HG03159 (cell line): ENCODE results near the gene BAIAP2.

Experiments used
- ATAC-seq: cut with Tn5 transposase; IDR thresholded peaks from one replicate; pipeline ENCODE4 v1.9.1; 2021; ENCODE audit warnings: mild to moderate bottlenecking, moderate library complexity; ENCODE audit not compliant: unreplicated experiment

BAIAP2 gene

GRCh38 chr17:81036197-81036941 lies 1.4 kb downstream of the BAIAP2 start:
- no peak for ATAC-seq

DNA sequence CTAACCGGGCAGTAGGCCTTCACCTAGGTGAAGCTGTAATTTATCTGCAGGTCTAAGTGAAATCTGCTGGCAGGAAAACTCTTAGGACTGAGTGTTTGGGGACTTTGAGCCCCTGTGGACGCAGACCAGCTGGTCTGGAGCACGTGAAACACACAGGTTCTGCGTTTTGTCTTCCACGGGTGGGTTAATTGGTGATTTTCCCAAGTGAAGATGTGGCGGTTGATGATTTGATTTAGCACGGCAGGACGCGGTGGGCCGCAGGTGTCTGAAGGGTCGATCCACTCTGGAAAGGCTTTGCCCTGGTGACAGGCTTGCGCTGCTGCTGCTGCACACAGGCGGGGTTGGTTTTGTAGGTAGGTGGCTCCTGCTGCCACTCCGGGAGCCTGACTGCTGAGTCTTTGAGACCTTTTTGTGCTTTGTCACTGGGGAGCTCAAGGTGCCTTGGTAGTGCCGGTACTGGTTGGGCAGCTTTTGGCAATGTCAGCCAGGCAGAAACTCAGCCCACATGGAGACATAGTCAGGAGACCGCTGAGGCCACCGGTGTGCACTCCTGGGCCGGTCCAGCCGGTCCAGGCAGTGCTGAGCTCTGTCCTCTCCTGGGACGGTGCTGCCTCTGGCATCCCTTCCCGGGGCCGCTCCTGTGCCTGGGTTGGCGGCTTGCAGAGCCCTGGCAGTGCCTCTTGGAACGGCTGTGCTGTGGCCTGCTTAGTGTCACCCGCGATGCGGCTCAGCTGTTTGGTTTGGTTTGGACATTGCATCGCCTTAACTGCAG lies 2.3 kb downstream of the BAIAP2 start:
- no peak for ATAC-seq

- no peak for ATAC-seq
Observed at GRCh38 chr17:81037798-81038733, 3.1 kb downstream of the BAIAP2 start.

DNA sequence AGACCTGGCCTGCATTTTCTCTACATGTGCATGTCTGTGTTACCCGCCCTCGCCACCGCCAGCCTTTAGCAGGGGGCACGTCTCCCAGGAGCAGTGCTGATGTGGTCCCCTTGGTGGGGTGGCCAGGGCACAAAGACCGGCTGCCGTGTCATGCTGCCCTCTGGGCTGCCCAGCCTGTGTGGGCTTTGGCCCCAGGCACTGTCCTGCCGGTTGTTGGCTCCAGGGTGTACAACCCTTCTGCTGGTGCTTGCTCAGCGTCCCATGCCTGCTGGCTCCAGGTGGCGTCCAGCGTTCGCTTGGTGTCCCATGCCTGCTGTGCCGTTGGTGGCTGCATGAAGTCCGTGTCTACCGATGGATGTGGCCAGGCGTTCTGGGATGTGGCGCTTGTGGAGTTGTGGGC lies 4.1 kb downstream of the BAIAP2 start:
- ATAC-seq, result no peak

GRCh38 chr17:81039854-81040758 lies 5.2 kb downstream of the BAIAP2 start:
- no peak for ATAC-seq

DNA sequence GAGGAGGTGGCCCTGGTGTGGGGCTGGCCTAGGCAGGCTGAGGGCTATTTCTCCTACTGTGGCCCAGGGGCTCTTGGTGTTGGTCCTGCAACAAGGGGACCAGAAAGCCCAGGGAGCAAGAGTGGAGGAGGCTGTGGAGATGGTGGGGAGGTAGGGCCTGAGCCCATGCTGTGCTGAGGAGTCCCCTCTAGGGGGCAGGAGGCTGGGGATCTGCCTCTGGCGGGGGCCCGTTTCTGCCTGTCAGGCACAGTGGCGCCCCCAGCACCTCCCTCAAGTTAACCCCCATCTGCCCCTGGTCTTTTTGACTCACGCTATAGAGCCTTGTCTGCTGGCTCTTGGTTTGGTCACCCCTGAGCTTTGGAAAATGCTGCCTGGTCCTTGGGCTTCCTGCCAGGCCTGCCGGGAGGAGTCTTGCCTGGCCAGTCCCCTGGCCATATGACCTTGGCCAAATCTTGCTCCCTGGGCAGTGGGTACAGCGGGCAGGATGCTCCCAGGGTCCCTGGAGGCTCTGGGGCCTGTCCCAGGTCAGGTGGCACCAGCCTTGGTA lies 5.9 kb downstream of the BAIAP2 start:
- no peak for ATAC-seq

- no peak for ATAC-seq
Observed at GRCh38 chr17:81042606-81043005, 7.7 kb downstream of the BAIAP2 start.

- ATAC-seq, result no peak
Observed at GRCh38 chr17:81043319-81043724, 8.4 kb downstream of the BAIAP2 start.

DNA sequence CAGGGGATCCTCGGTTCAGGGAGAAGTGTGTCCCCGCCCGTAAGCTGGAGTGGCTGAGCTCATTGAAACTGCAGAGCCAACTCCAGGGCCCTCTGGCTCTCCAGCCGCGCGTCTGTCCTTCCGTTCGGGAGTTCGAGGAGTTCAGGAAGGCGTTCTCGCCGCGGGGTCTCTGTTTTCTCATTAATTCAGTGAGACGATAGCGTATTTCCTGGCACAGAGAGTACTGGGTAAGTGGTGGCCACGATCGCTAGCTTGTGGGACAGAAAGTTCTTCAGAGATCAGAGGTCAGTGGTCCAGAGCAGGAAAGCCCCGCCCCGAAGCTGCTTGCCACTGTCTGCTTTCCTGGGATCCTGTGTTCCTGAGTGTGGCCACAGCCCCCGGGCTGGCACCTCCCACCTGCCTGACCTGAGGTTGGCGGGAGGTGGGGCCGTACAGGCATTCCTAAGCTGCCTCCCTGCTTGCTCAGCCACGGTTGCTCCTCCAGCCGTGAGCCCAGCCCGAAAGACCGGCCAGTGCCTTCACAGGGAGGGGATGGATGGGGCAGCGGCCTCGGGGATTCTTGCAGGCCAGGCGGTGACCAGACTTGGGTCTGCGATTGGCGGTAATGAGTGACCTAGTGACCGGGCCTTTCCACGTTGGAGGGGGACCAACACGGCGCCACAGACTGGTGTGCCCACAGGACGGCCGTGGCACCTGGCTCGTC lies 8.9 kb downstream of the BAIAP2 start:
- no peak for ATAC-seq

DNA sequence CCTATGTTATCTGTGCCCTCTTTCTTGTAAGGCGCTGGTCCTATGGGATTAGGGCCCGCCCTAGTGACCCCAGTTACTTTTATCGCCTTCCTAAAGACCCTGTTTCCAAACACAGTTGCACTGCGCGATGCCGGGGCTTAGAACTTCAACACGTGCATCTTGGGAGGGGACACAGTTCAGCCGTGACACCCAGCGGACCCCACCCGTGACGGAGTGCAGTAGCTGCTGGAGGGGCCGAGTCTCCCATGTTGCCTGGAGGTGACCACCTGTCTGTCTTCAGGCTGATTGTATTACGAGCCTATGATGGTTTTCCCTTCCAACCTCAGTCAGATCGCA lies 9.4 kb downstream of the BAIAP2 start:
- no peak for ATAC-seq

GRCh38 chr17:81044764-81045589 lies 10.0 kb downstream of the BAIAP2 start:
- ATAC-seq, result no peak

DNA sequence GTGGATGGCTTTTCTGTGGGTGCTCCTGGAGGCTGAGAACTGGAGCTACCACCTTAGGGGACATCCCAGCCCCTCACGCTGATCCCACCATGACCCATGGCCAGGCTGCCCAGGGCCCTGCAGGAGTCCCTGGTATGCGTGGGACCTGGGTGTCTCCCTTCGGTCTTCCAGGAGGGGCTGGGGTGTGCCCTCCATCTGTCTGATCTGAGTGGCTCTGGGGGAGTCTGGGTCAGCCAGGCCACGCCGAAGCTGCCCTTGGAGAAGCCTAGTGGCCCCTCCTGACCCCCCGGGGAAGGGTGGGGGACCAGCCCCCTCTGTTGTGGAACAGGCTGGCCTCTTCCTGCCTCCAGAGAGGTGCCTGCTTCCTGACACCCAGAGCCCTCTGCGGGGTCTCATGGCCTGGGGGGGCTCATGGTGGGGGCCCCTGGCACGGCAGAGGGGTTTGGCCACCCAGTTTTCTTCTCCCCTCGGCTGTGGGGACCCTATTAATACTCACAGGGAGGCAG lies 10.7 kb downstream of the BAIAP2 start:
- no peak for ATAC-seq

- ATAC-seq, result no peak
Observed at GRCh38 chr17:81046132-81046769, 11.3 kb downstream of the BAIAP2 start.

DNA sequence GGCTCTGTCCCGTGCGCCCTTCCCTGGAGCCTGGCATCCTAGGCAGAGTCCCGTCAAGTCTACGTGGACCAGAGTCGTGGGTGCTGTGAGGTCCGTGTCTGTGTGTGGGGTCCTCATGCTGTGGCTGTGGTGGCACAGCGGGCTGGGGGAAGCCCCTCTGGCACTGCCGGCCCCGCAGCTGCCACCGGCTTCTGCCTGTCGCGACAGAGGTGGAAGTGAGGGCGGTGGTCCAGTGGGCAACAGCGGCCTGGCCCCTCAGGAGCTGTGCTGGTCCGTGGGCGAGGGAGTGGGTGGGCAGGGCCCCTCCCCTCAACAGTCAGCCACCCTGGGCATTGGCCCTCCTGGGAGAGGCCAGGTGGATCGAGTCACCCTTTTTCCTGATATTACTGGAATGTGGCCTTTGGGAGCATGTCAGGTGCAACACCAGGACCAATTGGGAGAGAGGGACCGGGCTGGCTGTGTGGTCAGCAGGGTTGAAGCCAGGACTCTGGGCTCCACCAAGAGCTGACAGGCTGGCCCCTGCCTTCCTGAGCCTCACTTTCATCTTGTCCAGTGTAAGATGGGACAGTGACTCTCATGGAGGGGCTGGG lies 11.9 kb downstream of the BAIAP2 start:
- ATAC-seq, result no peak

- no peak for ATAC-seq
Observed at GRCh38 chr17:81048827-81049371, 13.9 kb downstream of the BAIAP2 start.

DNA sequence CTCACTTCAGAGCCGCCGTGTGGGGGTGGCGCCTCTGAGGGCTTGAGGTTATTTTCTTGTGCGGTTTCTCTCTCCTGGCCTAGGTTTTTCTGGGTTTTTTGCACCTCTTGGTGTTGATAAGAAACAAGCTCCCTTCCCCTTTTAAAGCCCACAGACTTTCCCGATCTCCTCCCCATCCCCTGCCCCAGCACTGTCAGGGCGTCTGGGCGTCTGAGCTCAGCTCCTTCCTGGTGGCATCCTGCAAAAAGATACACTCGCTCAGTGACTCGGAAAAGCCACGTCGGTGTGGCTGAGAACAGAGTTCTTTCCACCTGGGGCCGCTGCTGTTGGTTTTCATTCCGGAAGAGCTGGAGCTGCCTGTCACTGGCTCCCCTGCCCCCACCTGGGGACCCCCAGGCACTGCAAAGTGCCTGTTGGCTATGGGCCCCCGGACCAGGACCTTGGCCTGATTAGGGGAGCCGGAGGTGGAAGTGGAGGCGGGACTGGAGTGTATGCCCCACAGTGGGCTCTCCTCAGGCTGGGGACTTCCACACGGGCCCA lies 14.5 kb downstream of the BAIAP2 start:
- no peak for ATAC-seq

GRCh38 chr17:81049973-81050551 lies 15.1 kb downstream of the BAIAP2 start:
- no peak for ATAC-seq
